Lower leg skin (tissue), 4 donors: ENCODE measurements around the gene OTUD4. TPM values are rescaled to one million over a fixed set of nuclear protein-coding genes. Genes with fewer than 3 reads are reported as not detected.
"Not testable (repeated sequence)": the region's sequence is repeated elsewhere in the genome, so short reads cannot be mapped to it uniquely, and the experiment has no call there.

Source experiments
- DNase-seq, 2 donors: peaks; one replicate each; pipeline ENCODE4 v3.0.0-alpha.2; 2019; ENCODE audit warnings: low spot score in 2 of 2
- H3K4me3 ChIP-seq: fragments of 200-600 bp; sonication (generic); 2 replicates; pipeline ENCODE4 v1.5.1; 2017; ENCODE audit warnings: mild to moderate bottlenecking, low read depth; ENCODE audit not compliant: poor library complexity, severe bottlenecking
- CTCF ChIP-seq, 3 donors: fragments of 450-650 bp; IDR thresholded peaks; one replicate each; pipeline ENCODE4 v1.5.1; 2016; ENCODE audit warnings: antibody characterized with exemption in 3 of 3, mild to moderate bottlenecking in 3 of 3, moderate library complexity in 2 of 3
- POLR2A ChIP-seq, 2 donors: fragments of 450-650 bp; IDR thresholded peaks; one replicate each; pipeline ENCODE4 v1.6.1; 2016 to 2017; ENCODE audit warnings: antibody characterized with exemption in 2 of 2, mild to moderate bottlenecking in 1 of 2, moderate library complexity in 1 of 2
- WGBS, 2 donors: methylation state at CpG; one replicate each; pipeline ENCODE4 v1.1.5; 2018; 5-methylcytosine and 5-hydroxymethylcytosine counted together
- intact Hi-C: fragments of 100-400 bp; cut with DNase I; formaldehyde crosslinking; loops from one replicate; pipeline ENCODE4 v1.15.0; 2023; ENCODE audit warnings: low total_unique reads
- total RNA-seq, 4 donors: library from RNA; depleted of rRNA; stranded (reverse); fragments of >200 nt; gene quantifications; one replicate each; pipeline ENCODE4 v1.1.0, GENCODE V29; 2016

OTUD4 gene
- total RNA-seq, 4 donors from 2014 or later, result 26.7 to 38.2 (median 36.1) TPM

GRCh38 chr4:145153904-145154298, 26.5 kb downstream of the OTUD4 start:
- intact Hi-C loops, result no loop called here
- no peak overlapping the region for H3K4me3 ChIP-seq
- DNase-seq, result no peak
- no peak for TF ChIP-seq POLR2A (IDR thresholded peaks at IDR 0.05)
- no peak for TF ChIP-seq CTCF (IDR thresholded peaks at IDR 0.05)
- WGBS, 2 donors, result 70 to 84% methylated on average over 1 of the region's 1 CpG

DNA sequence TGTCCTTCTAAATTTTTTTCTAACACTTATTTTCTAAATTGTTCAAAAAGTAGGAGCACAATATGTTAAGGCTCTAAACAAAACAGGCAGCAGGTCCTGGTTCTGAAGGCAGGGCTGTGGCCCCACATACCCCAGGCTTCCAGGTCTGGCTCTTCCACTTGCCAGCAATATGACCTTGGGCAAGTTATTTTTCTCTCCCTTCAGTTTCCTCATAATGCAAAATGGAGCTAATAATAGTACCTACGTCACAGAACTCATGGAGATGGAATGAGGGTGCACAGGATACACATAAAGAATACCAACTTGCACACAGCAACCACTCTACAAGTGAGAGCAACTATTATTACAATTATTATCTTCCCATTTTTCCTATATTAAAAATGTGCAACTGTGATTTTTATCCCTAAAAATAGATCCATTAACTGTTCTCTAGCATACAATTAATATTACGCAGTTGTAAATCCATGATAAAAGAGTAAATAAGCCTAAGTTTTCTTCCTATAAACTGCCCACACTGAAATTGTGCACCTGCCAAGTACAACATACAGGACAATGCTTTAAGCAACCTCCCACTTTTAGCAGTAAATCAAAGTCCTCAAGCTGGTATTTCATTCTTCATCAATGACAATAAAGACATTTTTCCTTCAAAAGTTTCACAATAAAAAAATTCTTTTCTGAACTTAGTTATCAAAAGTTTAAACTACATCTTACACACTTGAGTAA, 27.0 kb downstream of the OTUD4 start:
- intact Hi-C loops, result no loop called here
- 81 to 87% methylated on average over 2 of the region's 2 CpGs for WGBS, 2 donors
- DNase-seq, result no peak
- H3K4me3 ChIP-seq, result no peak overlapping the region
- no peak for TF ChIP-seq POLR2A (IDR thresholded peaks at IDR 0.05)
- TF ChIP-seq CTCF (IDR thresholded peaks at IDR 0.05), result no peak

- no peak for TF ChIP-seq POLR2A (IDR thresholded peaks at IDR 0.05)
- TF ChIP-seq CTCF (IDR thresholded peaks at IDR 0.05), result no peak
- H3K4me3 ChIP-seq, result no peak overlapping the region
- 92 to 99% methylated on average over 3 of the region's 3 CpGs for WGBS, 2 donors
- intact Hi-C loops, result no loop called here
- no peak for DNase-seq
These were observed 31.4 kb downstream of the OTUD4 start for GRCh38 chr4:145148980-145149379.

DNA sequence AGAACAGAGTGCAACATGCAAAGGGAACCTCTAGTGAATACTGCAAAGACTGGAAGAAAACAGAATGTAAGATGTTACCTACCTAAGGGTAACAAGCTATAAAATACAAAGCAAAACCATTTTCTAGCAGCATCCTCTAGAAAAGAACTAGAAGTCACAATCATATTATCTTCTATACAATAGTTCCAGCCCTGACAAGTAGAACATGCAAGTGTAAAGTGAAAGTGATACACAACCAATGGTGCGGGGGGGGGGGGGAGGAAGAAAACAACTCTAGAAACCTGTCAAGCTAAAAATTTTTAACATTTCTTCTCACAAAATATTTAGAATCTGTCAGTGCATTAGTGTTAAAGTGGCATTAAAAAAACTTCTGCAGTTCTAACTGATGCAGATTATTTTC, 44.2 kb downstream of the OTUD4 start:
- intact Hi-C loops, H3K4me3 ChIP-seq, DNase-seq: not testable (repeated sequence)
- 38 to 53% methylated on average over 1 of the region's 1 CpG for WGBS, 2 donors

DNA sequence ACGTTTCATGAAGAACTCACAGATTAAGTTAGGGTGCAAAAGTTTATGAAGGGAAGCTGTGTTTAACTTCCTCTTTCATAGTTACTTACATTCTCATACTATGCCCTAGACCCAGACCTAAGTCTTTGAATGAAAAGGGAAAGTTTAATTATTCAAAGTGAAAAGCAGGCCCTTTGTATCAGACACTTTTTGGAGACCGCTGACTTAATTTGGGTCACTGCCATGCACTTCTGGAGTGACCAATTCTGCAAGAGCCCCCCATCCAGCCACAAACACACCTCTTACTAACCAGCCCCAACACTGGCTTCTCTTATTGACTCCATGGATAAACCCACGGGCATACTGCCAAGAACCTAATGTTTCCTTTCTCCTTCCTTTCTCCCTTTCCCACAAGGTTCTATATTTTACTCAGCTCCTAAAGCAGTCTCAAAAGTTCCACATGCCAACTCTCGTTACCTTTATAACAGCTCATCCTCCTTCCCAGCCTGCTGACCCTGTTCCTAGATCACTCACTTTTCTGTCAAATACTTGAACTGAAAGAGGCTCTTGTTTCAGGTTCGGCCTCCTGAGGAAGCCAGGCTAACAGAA, 47.8 kb downstream of the OTUD4 start:
- no peak for DNase-seq
- intact Hi-C loops, result no loop called here
- 65 to 72% methylated on average over 5 of the region's 5 CpGs for WGBS, 2 donors
- H3K4me3 ChIP-seq, result no peak overlapping the region
- TF ChIP-seq POLR2A (IDR thresholded peaks at IDR 0.05) (no peak), CTCF (IDR thresholded peaks at IDR 0.05) (no peak)

DNA sequence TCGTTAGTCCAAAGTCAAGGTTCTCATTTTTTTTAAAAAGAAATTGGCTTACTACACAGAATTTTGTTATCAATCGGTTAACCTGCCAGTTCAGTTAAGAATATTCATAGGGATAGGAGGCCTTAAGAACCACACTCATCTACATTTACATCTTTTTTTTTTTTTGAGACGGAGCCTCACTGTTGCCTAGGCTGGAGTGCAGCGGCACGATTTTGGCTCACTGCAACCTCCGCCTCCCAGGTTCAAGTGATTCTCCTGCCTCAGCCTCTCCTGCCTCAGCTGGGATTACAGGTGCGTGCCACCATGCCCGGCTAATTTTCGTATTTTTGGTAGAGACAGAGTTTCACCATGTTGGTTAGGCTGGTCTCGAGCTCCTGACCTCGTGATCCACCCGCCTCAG, 48.5 kb downstream of the OTUD4 start:
- no peak for DNase-seq
- intact Hi-C loops, result no loop called here
- TF ChIP-seq POLR2A (IDR thresholded peaks at IDR 0.05) (no peak), CTCF (IDR thresholded peaks at IDR 0.05) (no peak)
- no peak overlapping the region for H3K4me3 ChIP-seq
- 93 to 95% methylated on average over 12 of the region's 12 CpGs for WGBS, 2 donors
